Stimulated activated CD4-positive, alpha-beta T cell treated with anti-CD3 and anti-CD28 coated beads, Interleukin-15, amount 100 ng/mL, for 48 hours (primary cell): ENCODE results near the gene METTL5.
"Not testable (repeated sequence)": the region's sequence is repeated elsewhere in the genome, so short reads cannot be mapped to it uniquely, and the experiment has no call there.

Experiments
- DNase-seq, 2 donors: peaks; one replicate each; pipeline ENCODE4 v3.0.0-alpha.2; 2020; ENCODE audit warnings: low read depth in 2 of 2

Gene METTL5

DNA sequence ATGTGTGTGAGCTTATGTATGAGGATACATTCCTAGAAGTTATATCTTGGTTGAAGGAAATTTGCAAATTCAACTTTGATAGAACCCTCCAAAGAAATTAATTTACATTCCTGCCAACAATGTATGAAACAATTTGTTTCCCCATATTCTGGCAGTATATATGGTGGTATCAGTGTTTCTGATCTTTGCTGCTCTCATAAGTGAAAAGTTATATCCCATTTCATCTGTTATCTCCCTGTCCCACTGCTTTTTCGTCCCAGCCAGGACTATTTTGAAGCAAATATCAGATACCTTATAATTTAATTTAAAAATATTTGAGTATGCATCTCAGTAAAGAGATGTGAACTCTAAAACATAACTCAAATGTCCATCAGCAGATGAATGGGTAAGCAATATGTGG lies 9.7 kb upstream of the METTL5 start:
- DNase-seq, result no peak

DNA sequence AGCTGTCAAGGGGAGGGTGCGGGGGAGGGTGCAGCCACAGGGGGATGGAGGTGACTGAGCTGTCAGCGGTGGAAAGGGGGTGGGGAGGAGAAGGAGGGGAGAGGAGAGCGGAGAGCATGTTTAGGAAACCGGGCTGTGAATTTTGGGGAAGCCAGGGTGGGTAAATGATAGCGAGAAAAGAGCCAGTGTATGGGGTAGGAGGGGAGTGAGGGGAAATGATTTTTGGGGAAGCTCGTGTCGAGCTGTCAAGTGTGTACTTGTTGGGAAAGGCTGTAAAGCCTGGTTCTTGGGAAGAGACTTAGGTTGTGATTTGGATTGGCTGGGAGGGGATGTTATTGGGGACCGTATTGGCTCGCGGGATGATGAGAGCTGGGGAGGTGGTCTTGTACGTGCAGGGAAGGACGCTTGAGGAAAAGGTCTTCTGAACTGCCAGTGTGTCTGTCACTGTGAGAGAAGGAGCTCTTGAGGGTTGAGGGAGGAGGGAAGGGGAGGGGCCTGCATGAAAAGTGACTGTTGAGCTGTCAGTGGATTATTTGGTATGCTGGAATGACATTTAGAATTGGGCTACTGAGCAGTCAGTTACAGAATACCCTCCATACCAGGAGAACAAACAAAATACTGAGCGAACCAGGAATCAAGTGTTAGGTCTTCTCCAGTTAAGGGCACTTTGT lies 3.6 kb upstream of the METTL5 start:
- DNase-seq, result no peak

DNA sequence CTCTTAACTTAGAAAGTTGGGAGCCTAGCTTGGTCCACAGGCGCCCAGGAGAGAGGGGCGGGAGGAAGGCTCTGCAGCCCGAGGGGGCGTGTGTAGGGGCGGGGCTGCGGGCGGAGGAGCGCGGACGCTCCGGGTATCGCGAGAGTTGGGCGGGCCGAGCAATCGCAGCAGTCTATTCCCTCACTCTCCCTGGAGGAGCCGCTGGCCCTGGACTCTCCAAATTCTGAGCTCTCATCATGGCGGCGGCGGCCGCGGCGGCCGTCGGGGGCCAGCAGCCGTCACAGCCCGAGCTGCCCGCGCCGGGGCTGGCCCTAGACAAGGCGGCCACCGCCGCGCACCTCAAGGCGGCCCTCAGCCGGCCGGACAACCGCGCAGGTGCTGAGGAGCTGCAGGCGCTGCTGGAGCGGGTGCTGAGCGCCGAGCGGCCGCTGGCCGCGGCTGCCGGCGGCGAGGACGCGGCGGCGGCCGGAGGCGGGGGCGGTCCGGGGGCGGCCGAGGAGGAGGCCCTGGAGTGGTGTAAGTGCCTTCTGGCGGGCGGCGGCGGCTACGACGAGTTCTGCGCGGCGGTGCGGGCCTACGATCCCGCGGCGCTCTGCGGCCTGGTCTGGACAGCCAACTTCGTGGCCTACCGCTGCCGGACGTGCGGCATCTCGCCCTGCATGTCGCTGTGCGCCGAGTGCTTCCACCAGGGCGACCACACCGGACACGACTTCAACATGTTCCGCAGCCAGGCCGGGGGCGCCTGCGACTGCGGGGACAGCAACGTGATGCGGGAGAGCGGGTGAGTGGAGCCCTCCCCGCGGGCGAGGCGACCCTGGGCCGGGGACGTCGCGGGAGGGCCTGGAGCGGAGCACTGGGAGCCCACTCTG lies 2.8 kb upstream of the METTL5 start, which contains the start of gene UBR3:
Gene UBR3, plus strand, starts transcription at position 183 of the 869 bp plus-strand sequence. Its CDS starts 54 bp downstream, at position 237.
- DNase-seq, result peak; percentile 76 to 88

DNA sequence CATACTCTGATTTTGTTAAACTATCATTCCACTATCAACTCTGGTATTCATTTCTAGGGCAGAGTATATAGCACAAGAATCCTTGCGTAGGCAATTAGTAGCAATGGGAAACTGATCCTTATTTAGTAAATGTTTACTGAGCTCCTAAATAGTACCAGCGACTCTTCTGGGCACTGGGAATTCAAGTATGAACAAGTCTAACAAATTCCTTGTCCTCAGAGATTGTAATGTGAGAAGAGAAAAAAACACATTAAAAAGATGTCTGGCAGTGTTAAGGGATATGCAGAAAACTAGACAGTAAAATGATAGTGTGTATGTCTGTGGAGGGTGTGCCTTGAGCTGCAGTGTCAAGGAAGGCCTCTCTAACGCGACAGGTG lies 721 bp downstream of the METTL5 start:
- DNase-seq, result no peak

DNA sequence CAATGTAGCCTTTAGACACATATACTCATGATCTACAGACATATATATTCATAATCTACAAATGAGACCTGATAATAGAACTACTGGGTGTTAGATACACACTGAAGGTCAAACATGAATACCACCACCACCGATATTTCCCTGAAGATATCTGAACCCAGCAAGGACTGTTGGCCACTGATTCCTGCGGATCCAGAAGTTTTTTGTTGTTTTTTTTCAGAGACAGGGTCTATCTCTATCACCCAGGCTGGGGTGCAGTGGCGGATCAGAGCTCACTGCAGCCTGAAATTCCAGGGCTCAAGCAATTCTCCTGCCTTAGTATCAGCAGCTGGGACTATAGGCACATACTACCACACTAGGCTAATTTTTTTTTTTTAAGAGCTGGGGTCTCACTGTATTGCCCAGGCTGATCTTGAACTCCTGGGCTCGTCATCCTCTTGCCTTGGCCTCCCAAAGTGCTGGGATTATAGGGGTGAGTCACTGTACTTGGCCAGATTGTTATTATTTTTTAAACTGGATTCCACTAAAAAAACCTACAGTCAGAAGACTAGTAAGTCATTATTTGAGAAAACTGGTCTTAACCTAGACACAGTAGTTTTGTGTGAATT lies 1.8 kb downstream of the METTL5 start:
- DNase-seq, result no peak

DNA sequence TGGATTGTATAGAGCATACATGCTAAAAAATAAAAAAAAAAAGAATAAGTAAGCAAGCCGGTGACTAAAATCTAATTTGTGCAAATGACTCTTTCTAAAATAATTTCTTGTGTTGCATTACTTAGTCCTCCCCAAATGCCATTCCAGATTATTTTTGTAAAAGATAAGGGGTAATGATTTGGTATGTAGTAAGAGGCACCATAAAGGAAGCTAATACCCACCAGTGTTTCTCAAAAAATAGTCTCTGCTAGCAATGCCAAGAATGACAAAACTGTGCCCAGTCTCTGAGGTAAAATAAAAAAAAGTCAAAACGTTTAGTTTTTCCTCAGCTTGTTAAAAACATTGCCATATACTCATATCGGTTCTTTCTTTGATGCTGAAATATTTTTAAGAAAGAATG lies 2.7 kb downstream of the METTL5 start:
- DNase-seq, result no peak

DNA sequence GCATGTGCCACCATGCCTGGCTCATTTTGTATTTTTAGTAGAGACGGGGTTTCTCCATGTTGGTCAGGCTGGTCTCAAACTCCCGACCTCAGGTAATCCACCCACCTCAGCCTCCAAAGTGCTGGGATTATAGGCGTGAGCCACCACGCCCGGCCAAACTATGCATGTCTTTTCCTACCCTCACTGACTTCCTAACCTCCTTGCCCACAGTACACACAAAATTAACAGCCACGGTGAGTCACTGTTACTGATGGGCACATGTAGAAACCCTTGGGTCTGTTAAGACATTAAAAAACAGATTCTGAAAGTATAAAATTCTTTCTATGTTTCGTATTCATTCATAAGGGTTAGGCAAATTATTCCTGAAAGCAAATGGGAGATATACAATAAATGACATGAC lies 4.6 kb downstream of the METTL5 start:
- DNase-seq, result not testable (repeated sequence)

DNA sequence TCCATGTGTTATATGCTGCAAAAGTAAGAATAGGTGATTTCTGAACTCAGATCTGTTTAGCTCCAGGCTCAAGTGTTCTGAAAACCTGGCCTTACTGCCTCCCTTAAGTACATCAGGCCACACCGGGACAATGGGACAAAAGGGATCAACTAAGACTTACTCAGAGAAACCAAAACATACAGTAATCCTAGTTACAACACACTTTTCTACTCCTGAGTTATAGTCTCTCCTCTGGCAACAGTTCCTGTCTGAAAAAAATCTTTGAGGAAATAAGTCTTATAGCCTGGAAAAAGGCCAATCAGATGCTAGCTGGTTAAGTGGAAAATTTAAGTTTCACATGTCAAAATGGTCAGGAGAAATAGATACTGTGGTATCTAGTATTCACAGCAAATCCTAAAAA lies 5.6 kb downstream of the METTL5 start:
- no peak for DNase-seq

DNA sequence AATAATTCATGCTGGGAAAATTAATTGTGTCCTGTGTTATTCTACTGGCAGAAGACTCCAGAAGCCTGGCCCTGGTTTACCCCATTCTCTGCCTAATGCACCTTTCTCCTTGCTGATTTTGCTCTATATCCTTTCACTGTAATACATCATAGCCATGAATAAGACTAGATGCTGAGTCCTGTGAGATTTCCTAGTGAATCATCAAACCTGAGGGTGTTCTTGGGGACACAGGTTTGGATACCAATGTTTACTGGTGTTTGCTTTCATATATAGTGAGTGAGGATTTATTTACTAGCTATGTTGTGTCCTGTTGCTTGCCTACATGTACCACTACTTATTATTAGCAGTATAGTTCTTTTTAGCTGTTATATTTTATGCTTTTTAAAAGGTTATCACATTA lies 6.5 kb downstream of the METTL5 start:
- DNase-seq, result no peak

DNA sequence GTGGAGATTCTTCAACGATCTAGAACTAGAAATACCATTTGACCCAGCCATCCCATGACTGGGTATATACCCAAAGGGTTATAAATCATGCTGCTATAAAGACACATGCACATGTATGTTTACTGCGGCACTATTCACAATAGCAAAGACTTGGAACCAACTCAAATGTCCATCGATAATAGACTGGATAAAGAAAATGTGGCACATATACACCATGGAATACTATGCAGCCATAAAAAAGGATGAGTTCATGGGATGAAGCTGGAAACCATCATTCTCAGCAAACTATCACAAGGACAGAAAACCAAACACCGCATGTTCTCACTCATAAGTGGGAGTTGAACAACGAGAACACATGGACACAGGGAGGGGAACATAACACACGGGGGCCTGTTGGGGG lies 7.3 kb downstream of the METTL5 start:
- DNase-seq, result not testable (repeated sequence)

DNA sequence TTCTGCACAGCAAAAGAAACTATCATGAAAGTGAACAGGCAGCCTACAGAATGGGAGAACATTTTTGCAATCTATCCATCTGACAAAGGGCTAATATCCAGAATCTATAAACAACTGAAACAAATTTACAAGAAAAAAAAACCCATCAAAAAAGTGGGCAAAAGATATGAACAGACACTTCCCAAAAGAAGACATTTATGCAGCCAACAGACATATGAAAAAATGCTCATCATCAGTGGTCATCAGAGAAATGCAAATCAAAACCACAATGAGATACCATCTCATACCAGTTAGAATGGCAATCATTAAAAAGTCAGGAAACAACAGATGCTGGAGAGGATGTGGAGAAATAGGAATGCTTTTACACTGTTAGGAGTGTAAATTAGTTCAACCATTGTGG lies 7.7 kb downstream of the METTL5 start:
- DNase-seq, result not testable (repeated sequence)

DNA sequence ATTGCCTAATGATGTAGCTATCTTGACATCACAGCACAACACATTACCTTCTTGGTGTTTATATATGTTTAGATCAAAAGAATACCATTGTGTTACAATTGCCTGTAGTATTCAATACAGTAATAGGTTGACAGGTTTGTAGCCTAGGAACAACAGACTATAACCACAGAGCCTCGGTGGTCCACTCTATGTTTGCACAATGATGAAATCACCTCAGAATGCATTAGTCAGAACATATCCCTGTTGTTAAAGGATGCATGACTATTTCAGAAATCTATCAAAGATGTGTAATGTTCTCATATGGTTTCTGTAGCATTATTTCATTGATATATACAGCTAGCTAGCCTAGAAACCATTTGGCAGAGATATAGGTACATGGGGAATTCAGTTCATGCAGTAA lies 8.9 kb downstream of the METTL5 start:
- no peak for DNase-seq

DNA sequence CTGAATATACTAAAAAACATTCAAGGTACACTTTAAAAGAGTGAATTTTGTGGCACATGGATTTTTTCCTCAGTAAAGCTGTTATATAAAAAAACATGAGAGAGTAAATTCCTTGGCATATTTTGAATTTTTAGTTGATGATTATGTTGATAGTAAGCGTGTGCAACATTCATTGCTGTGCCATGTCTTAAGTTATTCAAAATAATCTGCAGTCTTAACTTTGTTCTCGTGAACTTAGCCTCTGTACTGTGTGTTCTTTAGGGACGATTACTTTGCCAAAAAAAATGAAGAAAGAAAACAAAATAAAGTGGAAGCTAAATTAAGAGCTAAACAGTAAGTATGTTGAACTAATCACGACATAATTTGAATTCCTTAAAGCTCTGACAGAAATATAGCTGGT lies 16.5 kb downstream of the METTL5 start:
- DNase-seq, result no peak

DNA sequence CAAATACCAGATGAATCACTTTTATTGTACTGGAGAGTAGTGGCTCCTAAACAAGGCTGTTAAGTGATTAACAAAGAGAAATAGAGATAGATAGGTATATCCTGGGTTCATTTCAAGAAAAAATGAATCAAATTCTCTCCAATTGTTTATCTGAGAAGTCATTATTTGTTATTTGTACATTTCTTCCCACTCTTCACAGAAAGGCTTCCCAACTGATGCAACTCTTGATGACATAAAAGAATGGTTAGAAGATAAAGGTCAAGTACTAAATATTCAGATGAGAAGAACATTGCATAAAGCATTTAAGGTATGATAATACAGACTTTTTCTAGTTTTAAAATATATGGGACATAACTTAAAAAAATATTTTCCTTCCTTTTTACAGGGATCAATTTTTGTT lies 18.1 kb downstream of the METTL5 start:
- DNase-seq, result no peak

DNA sequence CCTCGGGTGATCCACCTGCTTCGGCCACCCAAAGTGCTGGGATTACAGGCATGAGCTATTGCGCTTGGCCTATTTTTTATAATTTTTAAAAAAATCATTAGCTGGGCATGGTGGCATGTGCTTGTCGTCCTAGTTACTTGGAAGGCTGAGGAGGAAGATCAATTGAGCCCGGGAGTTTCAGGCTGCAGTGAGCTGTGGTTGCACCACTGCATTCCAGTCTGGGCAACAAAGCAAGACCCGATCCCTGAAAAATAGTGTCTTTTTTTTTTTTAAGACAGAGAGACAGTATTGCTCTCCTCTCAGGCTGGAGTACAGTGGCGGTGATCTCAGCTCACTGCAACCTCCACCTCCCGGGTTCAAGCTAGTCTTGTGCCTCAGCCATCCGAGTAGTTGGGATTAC lies 21.2 kb downstream of the METTL5 start:
- no peak for DNase-seq

DNA sequence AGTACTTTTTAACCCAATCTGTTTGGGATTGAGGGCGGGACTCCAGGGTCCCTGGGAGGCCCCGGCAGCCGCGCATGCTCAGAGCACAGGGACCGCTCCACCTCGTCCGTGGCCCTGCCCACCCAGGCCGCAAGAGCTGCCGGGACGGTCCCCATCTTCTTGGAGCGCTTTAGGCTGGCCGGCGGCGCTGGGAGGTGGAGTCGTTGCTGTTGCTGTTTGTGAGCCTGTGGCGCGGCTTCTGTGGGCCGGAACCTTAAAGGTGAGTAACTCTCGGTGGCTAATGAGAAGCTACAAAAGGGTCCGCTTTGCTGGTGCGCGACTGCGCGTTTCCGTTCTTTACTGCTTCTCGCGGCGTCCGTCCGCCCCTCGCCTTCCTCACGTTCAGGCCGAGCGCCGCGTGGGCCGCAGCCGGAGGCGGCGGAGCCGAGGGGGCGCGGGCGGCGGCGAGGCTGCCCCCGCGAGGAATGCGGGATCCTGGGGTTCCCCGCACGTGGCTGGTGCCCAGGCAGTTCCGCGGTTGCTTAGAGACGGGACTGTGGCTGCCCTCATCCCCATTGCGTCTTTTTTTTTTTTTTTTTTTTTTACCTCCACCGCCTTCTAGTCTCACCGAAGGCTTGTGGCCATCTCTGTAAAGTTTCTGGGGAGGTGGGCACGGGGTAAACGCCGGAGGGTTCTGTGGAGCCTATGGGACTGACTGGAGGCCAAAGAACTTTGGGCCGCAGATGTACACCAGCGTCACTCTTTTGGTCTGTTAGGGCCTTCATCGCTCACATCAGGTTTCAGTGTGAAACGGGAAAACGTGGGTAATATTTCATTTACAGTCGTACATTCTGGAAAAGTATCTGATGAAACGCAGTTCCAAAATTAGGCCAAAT lies 25.8 kb downstream of the METTL5 start, which contains the start of gene SSB:
Gene SSB, plus strand, starts transcription at position 154 of the 875 bp plus-strand sequence. CDS start 2,090 bp downstream, outside the sequence.
- peak; percentile 95 for DNase-seq

DNA sequence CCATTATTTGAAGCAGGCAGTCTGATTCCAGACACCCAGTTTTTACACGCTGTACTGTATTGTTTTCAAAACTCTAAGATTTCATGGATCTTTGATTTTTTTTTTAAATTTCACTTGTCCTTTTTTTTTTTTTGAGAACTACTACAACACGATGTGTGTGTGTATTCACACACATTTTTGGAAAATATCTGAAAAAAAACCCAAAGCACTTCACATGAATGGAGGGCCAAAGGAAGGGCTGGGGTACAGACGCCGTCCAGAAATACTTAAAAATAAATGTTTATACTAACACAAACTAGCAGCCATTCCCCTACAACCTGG lies 26.3 kb downstream of the METTL5 start:
- no peak for DNase-seq

DNA sequence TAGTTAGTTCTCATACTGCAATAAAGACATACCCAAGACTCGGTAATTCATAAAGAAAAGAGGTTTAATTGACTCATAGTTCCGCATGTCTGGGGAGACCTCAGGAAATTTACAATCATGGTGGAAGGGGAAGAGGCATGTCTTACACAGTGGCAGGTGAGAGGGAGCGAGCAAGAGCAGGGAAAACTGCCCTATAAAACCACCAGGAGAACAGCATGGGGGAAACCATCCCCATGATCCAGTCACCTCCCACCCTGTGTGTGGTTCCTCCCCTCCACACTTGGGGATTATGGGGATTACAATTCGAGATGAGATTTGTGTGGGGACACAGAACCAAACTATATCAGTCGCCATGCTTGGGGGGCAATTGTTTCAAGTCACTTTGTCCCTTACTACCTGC lies 27.1 kb downstream of the METTL5 start:
- DNase-seq, result no peak

DNA sequence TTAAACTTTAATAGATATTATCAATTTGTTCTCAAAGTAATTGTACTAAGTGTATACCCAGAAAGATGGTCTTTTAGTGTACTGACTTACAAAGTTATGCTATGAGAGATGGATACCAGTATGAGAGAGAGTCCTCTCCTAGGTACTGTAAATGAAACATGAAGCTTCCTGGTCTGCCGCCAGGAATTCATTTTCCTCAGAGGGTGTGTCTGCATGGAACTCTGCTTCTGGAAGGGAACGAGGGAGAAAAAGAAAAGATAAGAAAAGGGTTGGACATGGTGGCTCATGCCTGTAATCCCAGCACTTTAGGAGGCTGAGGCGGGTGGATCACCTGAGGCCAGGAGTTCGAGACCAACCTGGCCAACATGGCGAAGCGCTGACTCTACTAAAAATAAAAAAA lies 28.3 kb downstream of the METTL5 start:
- no peak for DNase-seq

DNA sequence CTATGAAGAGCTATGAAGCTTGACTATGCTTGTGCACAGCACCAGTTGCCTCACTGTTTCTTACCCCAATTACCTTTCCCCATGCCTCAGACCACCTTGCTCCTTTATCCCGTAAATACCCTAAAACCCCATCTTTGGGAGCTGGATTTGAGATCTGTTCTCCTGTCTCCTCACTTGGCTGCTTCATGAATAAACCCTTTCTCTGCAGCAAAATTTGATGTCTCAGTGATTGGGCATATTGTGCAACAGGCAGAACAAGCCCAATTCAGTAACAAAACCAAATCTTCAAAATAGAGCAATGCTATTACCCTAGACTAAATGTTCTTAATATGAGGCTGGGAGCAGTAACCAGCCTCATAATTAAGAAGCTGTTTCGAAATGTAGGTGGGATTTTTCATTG lies 29.5 kb downstream of the METTL5 start:
- no peak for DNase-seq

DNA sequence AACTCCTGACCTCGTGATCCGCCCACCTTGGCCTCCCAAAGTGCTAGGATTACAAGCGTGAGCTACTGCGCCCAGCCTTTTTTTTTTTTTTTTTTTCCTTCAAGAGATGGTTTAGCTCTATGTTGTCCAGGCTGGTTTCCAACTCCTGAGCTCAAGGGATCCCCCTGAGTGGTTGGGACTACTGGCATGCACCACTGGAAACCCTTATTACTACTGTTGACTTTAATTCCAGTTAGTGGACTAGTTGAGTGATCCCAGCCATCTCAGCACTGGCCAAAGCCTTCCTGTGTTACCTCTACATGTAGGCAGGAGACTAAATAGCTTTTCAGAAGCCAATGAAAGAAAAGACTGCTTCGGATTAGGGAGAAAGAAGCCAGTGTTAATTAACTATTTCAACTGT lies 34.1 kb downstream of the METTL5 start:
- DNase-seq, result no peak

DNA sequence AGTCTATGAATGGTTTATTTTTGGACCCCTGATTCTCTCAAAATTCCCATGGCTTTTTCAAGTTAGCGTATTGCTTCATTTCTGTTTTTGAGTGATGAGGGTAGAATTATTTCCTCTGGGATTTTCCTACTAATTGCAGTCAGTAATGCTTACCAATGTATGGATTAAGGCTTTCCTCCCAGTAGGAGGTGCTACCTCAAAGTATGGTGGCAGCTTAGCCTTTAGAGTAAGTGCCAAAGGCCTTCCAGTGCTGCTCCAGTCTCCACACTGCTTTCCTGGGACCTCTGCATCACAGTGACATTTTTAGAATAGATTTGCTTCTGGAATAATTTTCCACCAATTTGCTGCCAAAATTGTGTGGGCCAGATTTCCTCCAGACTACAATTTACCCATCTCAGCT lies 42.2 kb downstream of the METTL5 start:
- DNase-seq, result no peak
